Liver (tissue), 9 donors: Measurements from ENCODE around the gene NISCH. TPM values are rescaled to one million over a fixed set of nuclear protein-coding genes. Genes with fewer than 3 reads are reported as not detected.

Experiments used
- DNase-seq: peaks from one replicate; pipeline ENCODE4 v3.0.0-alpha.2; 2017; ENCODE audit warnings: low spot score
- H3K27ac ChIP-seq, 2 donors: one replicate each; pipeline ENCODE4 v1.7.0; 2013; ENCODE audit warnings: inconsistent platforms in 2 of 2, low read length in 2 of 2, control low read depth in 1 of 2, low read depth in 1 of 2, mild to moderate bottlenecking in 1 of 2
- H3K27me3 ChIP-seq, 4 donors: one replicate each; pipeline versions ENCODE4 v1.6.1 to v1.7.0; 2013; ENCODE audit warnings: low read length in 3 of 4, inconsistent platforms in 1 of 4, mild to moderate bottlenecking in 1 of 4, moderate library complexity in 1 of 4; ENCODE audit not compliant: control insufficient read depth in 4 of 4, insufficient read depth in 4 of 4
- H3K36me3 ChIP-seq, 4 donors: one replicate each; pipeline versions ENCODE4 v1.6.1 to v1.7.0; 2013; ENCODE audit warnings: low read length in 3 of 4, mild to moderate bottlenecking in 3 of 4, low read depth in 1 of 4, moderate library complexity in 1 of 4; ENCODE audit not compliant: control insufficient read depth in 4 of 4, insufficient read depth in 3 of 4
- H3K4me1 ChIP-seq, 4 donors: one replicate each; pipeline versions ENCODE4 v1.6.1 to v1.7.0; 2013; ENCODE audit warnings: low read length in 3 of 4, mild to moderate bottlenecking in 3 of 4, moderate library complexity in 1 of 4; ENCODE audit not compliant: control insufficient read depth in 4 of 4, insufficient read depth in 4 of 4
- H3K4me3 ChIP-seq, 3 donors: one replicate each; pipeline versions ENCODE4 v1.6.1 to v1.7.0; 2013; ENCODE audit warnings: low read length in 3 of 3, control low read depth in 1 of 3, low read depth in 1 of 3, mild to moderate bottlenecking in 1 of 3
- H3K9ac ChIP-seq, 2 donors: one replicate each; pipeline ENCODE4 v1.7.0; 2013; ENCODE audit warnings: low read length in 2 of 2, mild to moderate bottlenecking in 2 of 2, moderate library complexity in 2 of 2, control low read depth in 1 of 2, low read depth in 1 of 2
- H3K9me3 ChIP-seq, 4 donors: one replicate each; pipeline versions ENCODE4 v1.6.1 to v1.7.0; 2013; ENCODE audit warnings: low read length in 3 of 4; ENCODE audit not compliant: control insufficient read depth in 4 of 4
- ATF3 ChIP-seq: IDR thresholded peaks from 2 replicates; pipeline ENCODE4 v1.6.1; 2016; ENCODE audit warnings: antibody characterized with exemption
- EGR1 ChIP-seq, 2 donors: IDR thresholded peaks; 2 replicates each; pipeline ENCODE4 v1.6.1; 2016 to 2018; ENCODE audit warnings: antibody characterized with exemption in 2 of 2, low read depth in 2 of 2
- FOXA1 ChIP-seq: IDR thresholded peaks from 2 replicates; pipeline ENCODE4 v1.6.1; 2016; ENCODE audit warnings: antibody characterized with exemption
- FOXA2 ChIP-seq: IDR thresholded peaks from 2 replicates; pipeline ENCODE4 v1.6.1; 2016; ENCODE audit warnings: antibody characterized with exemption
- GABPA ChIP-seq, 2 donors: IDR thresholded peaks in 1 of 2; conservative IDR thresholded peaks in 1 of 2; 2 replicates each; pipeline ENCODE4 v1.6.1; 2016; ENCODE audit warnings: antibody characterized with exemption in 2 of 2, mild to moderate bottlenecking in 1 of 2, moderate library complexity in 1 of 2
- HNF4A ChIP-seq, 2 donors: conservative IDR thresholded peaks; 2 replicates each; pipeline ENCODE4 v1.6.1; 2016; ENCODE audit warnings: antibody characterized with exemption in 2 of 2, mild to moderate bottlenecking in 2 of 2
- HNF4G ChIP-seq: IDR thresholded peaks from 2 replicates; pipeline ENCODE4 v1.6.1; 2016; ENCODE audit warnings: antibody characterized with exemption
- MAX ChIP-seq: IDR thresholded peaks from 2 replicates; pipeline ENCODE4 v1.6.1; 2016; ENCODE audit warnings: antibody characterized with exemption
- NR2F2 ChIP-seq: IDR thresholded peaks from 2 replicates; pipeline ENCODE4 v1.6.1; 2016; ENCODE audit warnings: antibody characterized with exemption
- REST ChIP-seq: IDR thresholded peaks from 2 replicates; pipeline ENCODE4 v1.6.1; 2016; ENCODE audit warnings: antibody characterized with exemption, mild to moderate bottlenecking
- SP1 ChIP-seq: IDR thresholded peaks from 2 replicates; pipeline ENCODE4 v1.6.1; 2018; ENCODE audit warnings: antibody characterized with exemption, mild to moderate bottlenecking
- YY1 ChIP-seq: IDR thresholded peaks from 2 replicates; pipeline ENCODE4 v1.6.1; 2016; ENCODE audit warnings: antibody characterized with exemption, mild to moderate bottlenecking
- WGBS: extraction: QIAGEN DNeasy Blood & Tissue Kit; methylation state at CpG from one replicate; pipeline ENCODE4 v1.1.7; 2013; 5-methylcytosine and 5-hydroxymethylcytosine counted together
- polyA plus RNA-seq, 2 donors: library from polyadenylated mRNA; stranded (reverse) in 1 of 2; unstranded in 1 of 2; fragments of 200-250 nt in 1 of 2; fragments of >200 nt in 1 of 2; fragmentation: Nextera tagmentation in 1 of 2; extraction: Ambion mirVana in 1 of 2; gene quantifications; one replicate each; pipeline versions ENCODE4 v1.2.1 to v1.2.3, GENCODE V29; 2013 to 2015
- total RNA-seq, 2 donors: library from RNA; depleted of rRNA; stranded (reverse); fragments of >200 nt; gene quantifications; one replicate each; pipeline ENCODE4 v1.2.3, GENCODE V29; 2014
- donor health status: healthy.
- donor health status: healthy.
- donor health status: healthy.
- donor health status: healthy.
- donor health status: healthy.

NISCH gene
- total and polyA plus RNA-seq, 4 donors: 10.8 to 39.8 (median 17.6) TPM

- WGBS: 97% methylated on average over 59 of the region's 59 CpGs
- no peak for DNase-seq
- Histone ChIP-seq H3K9ac (no peak overlapping the region), H3K9me3 (no peaks in the 10 kb centered on the region), H3K27me3 (no peaks in the 10 kb centered on the region), H3K36me3 (peaks cover 16 to 64% (median 38%) of the 10 kb centered on the region in 4 donors), H3K4me1 (peaks cover 0 to 15% (median 2%) of the 10 kb centered on the region in 4 donors), H3K27ac (no peak overlapping the region), H3K4me3 (no peak overlapping the region)
- TF ChIP-seq NR2F2 (no peak), YY1 (no peak), EGR1 (IDR thresholded peaks at IDR 0.05; ENCODE audit: low read depth in 2 of 2) (no peak), REST (no peak), HNF4G (no peak), SP1 (no peak), FOXA1 (no peak), GABPA (IDR thresholded peaks at IDR 0.05 in 1 of 2, conservative IDR thresholded peaks at IDR 0.05 in 1 of 2) (no peak)
These were observed 32.6 kb downstream of the NISCH start for GRCh38 chr3:52487788-52488691.

- H3K27ac ChIP-seq: no peak overlapping the region
- H3K36me3 ChIP-seq: peaks cover 16 to 62% (median 38%) of the 10 kb centered on the region in 4 donors
- H3K4me3 ChIP-seq: no peak overlapping the region
- H3K27me3 ChIP-seq: no peaks in the 10 kb centered on the region
- TF ChIP-seq FOXA1 (no peak), SP1 (no peak), MAX (no peak), FOXA2 (no peak), ATF3 (no peak), NR2F2 (no peak)
- DNase-seq: no peak
- no peaks in the 10 kb centered on the region for H3K9me3 ChIP-seq
- 96% methylated on average over 3 of the region's 3 CpGs for WGBS
- peaks cover 0 to 17% (median 2%) of the 10 kb centered on the region in 4 donors for H3K4me1 ChIP-seq
- no peak overlapping the region for H3K9ac ChIP-seq
These were observed 33.3 kb downstream of the NISCH start for GRCh38 chr3:52488746-52489145.

GRCh38 chr3:52489453-52489852, 34.0 kb downstream of the NISCH start:
- no peak for TF ChIP-seq GABPA (IDR thresholded peaks at IDR 0.05 in 1 of 2, conservative IDR thresholded peaks at IDR 0.05 in 1 of 2)
- TF ChIP-seq YY1: no peak
- TF ChIP-seq ATF3: no peak
- no peak for TF ChIP-seq HNF4A (conservative IDR thresholded peaks at IDR 0.05)
- TF ChIP-seq HNF4G: no peak
- no peak for TF ChIP-seq EGR1 (IDR thresholded peaks at IDR 0.05; ENCODE audit: low read depth in 2 of 2)
- TF ChIP-seq FOXA2: no peak
- H3K4me1 ChIP-seq: peaks cover 0 to 17% (median 2%) of the 10 kb centered on the region in 4 donors
- no peaks in the 10 kb centered on the region for H3K9me3 ChIP-seq
- no peak for DNase-seq
- WGBS: 88% methylated on average over 18 of the region's 18 CpGs
- peaks cover 16 to 61% (median 38%) of the 10 kb centered on the region in 4 donors for H3K36me3 ChIP-seq
- H3K9ac ChIP-seq: no peak overlapping the region
- no peak overlapping the region for H3K27ac ChIP-seq
- H3K4me3 ChIP-seq: no peak overlapping the region
- no peaks in the 10 kb centered on the region for H3K27me3 ChIP-seq
